Measurements from ENCODE around the gene C1QTNF5. TPM values are rescaled to one million over a fixed set of nuclear protein-coding genes. Genes with fewer than 3 reads are reported as not detected.

C1QTNF5 gene
- total RNA-seq, 1 experiment from 2014 or later: 3.0 TPM

GRCh38 chr11:119361941-119362725 lies 21.4 kb upstream of the C1QTNF5 start:
- Mint-ChIP-seq H3K27me3 (ENCODE audit: low read depth) (peaks cover 57% of the 10 kb centered on the region), H3K9me3 (no peaks in the 10 kb centered on the region), H3K4me3 (peak overlapping the region; percentile 33), H3K4me1 (peaks cover 42% of the 10 kb centered on the region), H3K27ac (no peak overlapping the region), H3K36me3 (peaks cover 22% of the 10 kb centered on the region)
- ChIA-PET CTCF (interaction anchor here (0.9 to 6.2 kb wide), 8 partner anchors 8 to 113 kb away, joined by 3 to 95 read pairs (median 17); partner anchors contain the start of genes C1QTNF5 and USP2), POLR2A (interaction anchor here (0.8 to 2.0 kb wide), 4 partner anchors 13 to 112 kb away, joined by 3 to 10 read pairs (median 4); partner anchors contain the start of gene USP2)
- no peak for TF ChIP-seq CDX4 (CRISPR knock-in tag; IDR thresholded peaks at IDR 0.05; ENCODE audit: borderline replicate concordance)
- TF ChIP-seq GABPB1 (CRISPR knock-in tag; IDR thresholded peaks at IDR 0.05): no peak
- no peak for TF ChIP-seq FOXP4 (CRISPR knock-in tag; IDR thresholded peaks at IDR 0.05)
- no peak for TF ChIP-seq HMGXB4 (CRISPR knock-in tag; IDR thresholded peaks at IDR 0.05)
- no peak for TF ChIP-seq CBFB (CRISPR knock-in tag; IDR thresholded peaks at IDR 0.05; ENCODE audit: low read depth)
- TF ChIP-seq ZNF532 (CRISPR knock-in tag; IDR thresholded peaks at IDR 0.05; ENCODE audit: borderline replicate concordance): no peak
- DNase-seq (ENCODE audit: low spot score) (no peak), ATAC-seq (no peak)

- DNase-seq (ENCODE audit: low spot score) (peak; percentile 66), ATAC-seq (peak; percentile 57)
- POLR2A ChIA-PET: interaction anchor here (0.6 to 2.0 kb wide), 6 partner anchors 10 to 348 kb away, joined by 3 to 10 read pairs (median 4); partner anchors contain the start of gene USP2
- Mint-ChIP-seq H3K27ac (peak overlapping the region; percentile 96), H3K9me3 (no peaks in the 10 kb centered on the region), H3K4me3 (peak overlapping the region; percentile 43), H3K27me3 (ENCODE audit: low read depth) (peaks cover 51% of the 10 kb centered on the region), H3K4me1 (peaks cover 46% of the 10 kb centered on the region), H3K36me3 (peaks cover 22% of the 10 kb centered on the region)
- no peak for TF ChIP-seq FOXK1 (CRISPR knock-in tag; IDR thresholded peaks at IDR 0.05)
- no peak for TF ChIP-seq ZNF281 (CRISPR knock-in tag; IDR thresholded peaks at IDR 0.05)
- TF ChIP-seq TEAD1 (CRISPR knock-in tag; IDR thresholded peaks at IDR 0.05): peak; percentile 48; the same call in 1 of the 2 replicates
- TF ChIP-seq SP1 (CRISPR knock-in tag; conservative IDR thresholded peaks at IDR 0.05): peak; percentile 43
- CTCF ChIA-PET: interaction anchor here (0.6 to 6.2 kb wide), 10 partner anchors 9 to 652 kb away, joined by 3 to 95 read pairs (median 11); partner anchors contain the start of genes C1QTNF5 and USP2
Measured at GRCh38 chr11:119361056-119361787, 20.5 kb upstream of the C1QTNF5 start.

Measured in WTC11 (cell line).